GM10847 (cell line): ENCODE results near the gene JPH2.

Source experiments
- POLR2A ChIP-seq: IDR thresholded peaks from 2 replicates; pipeline ENCODE4 v1.6.1; 2011; ENCODE audit not compliant: insufficient read length; ENCODE audit errors: extremely low read depth

Gene JPH2

DNA sequence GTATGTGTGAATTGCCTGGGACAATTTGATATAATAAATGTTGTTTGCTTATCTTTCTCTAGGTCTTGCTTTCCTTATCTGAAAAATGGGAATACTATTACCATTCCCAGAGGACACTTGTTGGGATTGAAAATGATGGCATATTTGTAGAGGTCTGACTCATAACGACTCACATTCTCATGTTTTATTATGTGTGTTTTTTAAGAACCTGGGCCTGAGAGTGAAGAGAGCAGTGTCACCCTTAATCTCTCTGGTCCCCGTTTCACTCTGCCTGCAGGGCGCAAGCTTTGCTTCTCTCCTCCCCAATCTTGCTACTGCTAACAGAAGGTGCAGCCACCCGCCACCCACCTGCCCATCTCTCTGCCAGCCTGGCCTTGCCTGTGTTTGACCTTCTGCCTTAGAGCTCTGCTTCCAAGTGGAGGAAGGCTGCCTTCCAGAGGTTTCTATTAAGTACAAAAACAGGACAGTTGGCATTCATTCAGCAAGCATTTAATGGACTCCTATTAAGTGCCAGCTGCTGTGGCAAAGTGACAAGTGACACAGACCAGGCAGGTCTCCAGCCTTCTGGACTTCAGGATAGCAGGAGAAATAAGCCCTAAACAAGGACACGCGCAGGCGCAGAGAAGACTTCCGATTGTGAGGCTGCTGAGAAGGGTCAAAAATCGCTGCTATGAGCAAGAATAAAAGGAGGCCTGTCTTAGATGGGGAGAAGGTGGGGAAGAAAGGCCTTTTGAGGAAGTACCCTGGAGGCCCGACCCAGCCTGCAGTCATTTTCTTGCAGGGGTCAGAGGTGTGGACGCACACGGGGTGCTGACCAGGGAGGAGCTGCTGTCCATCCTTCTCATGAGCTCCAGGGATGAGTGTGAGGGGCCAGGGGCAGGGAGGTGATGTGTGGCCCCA lies 112.5 kb downstream of the JPH2 start:
- no peak for TF ChIP-seq POLR2A

- TF ChIP-seq POLR2A: no peak
Observed at GRCh38 chr20:44073675-44074071, 113.3 kb downstream of the JPH2 start.

- no peak for TF ChIP-seq POLR2A
Observed at GRCh38 chr20:44073011-44073674, 113.8 kb downstream of the JPH2 start.

- TF ChIP-seq POLR2A: no peak
Observed at GRCh38 chr20:44072384-44072783, 114.6 kb downstream of the JPH2 start.

DNA sequence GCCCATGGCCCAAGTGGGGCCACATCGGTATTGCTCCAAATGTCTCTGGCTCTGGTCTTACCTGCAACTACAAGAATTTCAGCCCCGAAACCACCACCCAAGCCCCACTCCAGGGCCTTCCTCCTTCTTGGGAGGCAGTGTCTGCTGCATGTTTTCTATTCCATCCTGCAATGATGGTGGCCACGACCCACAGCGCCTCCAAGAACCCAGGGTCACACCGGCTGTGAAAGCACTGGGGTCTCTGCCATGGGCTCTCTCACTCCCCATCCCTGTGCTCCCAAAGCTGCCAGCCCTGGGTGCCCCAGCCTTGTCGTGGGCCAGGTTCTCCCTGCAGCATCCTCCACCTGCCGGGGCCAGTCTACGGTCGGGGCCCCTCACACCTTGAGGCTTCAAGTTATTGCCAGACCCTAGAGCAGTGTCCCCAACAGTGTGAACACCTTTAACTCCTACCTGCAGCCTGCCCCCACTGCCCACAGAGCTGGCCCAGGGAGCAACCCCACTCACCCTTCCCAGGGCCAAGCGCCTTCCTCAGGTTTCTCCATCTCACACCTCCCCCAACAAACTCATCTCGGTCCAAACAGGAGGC lies 115.4 kb downstream of the JPH2 start:
- no peak for TF ChIP-seq POLR2A

DNA sequence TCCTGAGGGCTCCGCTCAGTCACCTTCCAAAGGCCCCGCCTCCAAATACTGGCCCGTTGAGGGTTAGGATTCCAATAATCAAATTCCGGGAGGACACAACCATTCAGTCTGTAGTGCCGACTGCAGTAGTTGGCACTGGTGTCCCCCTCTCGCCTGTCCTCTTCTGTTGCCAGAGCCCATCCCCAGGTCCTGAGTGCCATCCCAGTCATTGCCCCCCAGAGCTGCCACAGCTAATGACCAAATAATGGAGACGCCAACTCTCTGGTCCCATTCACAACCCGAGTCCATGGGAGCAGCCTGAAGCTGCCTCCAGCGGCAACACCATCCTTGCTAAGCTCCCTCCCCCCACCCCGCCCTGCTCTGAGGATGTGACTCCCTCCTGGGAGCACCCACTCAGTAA lies 115.9 kb downstream of the JPH2 start:
- TF ChIP-seq POLR2A: no peak

DNA sequence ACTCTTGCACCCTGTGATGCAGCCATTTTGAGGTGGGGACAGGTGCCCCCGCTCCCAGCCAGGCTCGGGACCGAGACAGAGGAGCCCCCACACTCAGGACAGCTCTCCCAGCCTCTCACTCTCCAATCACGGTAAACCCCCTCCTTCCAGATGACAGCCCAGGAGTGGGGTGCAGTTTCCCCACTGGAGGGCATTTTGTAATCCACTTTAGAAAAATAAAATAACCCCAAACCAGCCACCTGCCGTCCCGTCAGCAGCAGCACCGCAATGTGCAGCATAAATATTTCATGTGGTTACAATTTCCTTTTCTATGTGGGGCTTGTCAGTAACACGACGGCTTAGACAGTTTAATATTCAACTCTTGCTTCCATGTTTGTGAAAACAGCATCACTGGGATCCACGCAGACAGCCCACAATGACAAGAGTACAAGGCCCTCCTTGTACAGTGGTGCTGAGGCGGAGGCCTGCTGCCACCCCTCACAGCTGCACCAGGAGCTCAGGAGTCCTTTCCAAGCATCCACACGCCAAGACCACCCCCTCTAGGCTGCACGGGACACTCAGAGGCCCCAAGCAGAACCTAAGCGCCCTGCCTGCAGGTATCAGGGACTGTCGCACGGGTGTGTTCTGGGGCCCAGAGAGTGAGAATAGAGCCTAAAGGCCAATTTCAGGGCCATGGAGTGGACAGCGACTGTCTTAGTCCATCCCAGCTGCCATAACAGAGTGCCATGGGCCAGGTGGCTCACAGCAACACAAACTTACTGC lies 116.7 kb downstream of the JPH2 start:
- TF ChIP-seq POLR2A: no peak

DNA sequence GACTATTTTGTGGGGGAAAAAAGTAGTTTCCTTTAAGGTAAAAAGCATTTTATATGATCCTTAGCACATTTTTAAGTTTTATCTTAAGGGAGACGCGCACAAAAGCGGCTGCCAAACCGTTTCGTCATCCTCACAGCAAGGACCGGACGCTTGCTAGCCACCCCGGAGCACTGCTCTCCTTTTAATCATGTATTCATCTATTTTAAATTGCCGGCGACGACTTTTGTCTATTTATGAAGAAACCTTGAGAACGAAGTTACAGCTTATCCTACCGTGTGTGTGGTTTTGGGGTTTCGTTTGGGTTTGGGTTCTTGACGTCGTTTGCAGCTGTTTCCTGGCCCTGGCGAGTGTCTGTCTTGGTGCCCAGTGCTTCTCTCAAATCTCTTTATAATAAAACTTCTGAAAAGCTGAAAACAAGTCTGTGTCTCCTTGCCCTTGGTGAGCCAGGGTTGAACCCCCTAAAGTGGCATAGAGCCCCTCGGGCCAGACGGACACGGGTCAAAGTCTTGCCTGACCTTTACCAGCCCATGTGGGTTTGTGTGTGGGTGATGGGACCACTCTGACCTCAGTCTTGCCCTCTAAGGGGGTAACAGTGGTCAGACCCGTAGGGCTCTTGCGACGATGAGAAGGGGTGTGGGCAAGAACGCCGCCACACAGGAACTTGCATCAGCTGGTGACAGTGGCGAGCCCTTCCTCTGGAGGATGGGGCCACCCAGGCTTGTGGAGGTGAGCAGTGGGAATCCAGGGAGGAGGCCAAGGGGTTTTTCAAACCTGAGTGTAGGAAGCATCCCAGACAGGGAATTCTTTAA lies 117.6 kb downstream of the JPH2 start:
- no peak for TF ChIP-seq POLR2A

DNA sequence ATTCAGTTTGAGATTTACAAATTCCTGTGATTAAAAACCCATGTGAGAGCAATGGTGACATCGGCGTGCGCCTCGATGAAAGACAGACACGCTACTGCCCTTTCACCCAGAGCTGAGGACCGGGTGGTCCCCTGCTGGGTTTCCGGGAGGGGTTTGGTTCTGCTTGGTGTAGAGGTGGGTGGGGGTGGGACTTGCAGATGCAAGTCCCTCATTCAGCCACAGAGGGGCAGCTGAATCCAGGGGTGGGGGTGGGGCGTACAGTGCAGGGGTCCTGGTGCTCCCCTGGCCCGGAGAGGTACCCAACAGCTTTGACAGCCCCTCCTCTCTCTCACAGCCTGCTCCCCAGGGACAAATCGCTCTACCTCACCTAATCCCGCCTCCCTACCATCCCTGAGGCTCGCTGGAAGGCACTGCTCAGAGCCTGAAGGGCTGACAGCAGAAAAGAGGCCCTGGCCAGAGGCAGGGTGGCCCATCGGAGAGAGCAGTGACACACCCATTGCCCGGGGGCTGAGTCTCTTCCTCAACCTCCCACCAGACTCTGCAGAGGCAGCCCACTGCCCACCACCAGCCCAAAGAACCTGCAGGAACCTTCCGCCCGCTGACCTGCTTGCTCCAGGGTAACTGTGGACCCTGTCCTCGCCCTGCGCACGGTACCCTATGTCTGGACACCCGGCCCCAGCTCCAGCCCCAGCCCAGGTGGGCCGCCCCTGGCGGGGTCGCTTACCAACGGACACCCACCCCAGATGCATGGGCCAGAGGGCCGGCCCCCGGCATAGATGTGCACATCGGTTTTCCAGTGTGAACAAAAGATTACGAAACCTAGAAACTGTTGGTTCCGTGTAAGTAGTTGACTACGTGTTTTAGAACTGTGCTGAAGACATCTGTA lies 118.4 kb downstream of the JPH2 start:
- no peak for TF ChIP-seq POLR2A

GRCh38 chr20:44067650-44068081 lies 119.3 kb downstream of the JPH2 start:
- no peak for TF ChIP-seq POLR2A

DNA sequence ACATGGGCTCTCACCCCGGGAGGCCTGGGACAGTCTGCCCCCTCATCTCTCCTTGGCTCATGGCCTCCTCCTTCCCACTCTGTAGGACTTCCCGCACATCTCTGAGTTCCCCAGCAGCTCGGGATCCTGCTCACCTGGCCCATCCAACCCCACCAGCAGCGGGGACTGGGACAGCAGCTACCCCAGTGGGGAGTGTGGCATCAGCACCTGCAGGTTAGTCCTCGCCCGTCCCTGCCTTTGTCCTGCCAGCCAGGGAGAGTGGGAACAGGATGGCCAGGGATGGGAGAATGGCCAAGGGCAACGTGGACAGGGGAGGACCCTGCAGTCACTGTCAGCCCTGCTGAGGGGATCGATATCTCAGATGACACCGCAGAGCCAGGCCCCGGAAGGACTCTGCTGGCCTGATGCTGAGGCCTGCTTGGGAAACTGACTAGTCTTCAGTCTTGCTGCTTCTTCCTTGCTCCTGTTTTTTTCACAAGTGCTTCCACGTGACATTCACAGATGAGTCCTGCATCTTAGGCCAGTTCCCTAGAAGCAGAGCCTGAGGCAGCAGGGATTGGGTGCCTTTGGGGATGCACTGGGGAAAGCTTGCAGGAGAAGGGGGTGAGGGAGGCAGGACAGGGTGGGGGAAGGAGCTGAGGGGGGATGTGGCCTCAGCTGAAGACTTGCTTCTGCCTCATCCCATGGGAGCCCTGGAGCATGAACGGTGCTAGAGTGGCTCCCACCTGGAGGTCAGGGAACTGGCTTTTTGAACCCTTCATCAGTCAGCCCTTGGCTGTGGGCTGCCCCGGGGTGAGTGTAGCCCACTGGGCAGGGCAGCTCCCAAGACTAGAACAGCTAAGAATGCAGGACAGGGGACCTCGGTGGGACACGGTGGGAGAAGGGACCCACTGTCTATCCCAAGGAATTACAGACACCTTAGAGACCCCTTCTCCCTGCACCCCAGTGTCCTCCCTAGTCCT lies 120.1 kb downstream of the JPH2 start:
- TF ChIP-seq POLR2A: no peak
